Neural cell (in vitro differentiated cells): ENCODE data around the gene SLC23A3. TPM values are rescaled to one million over a fixed set of nuclear protein-coding genes. Genes with fewer than 3 reads are reported as not detected.

Experiments used
- H2AFZ ChIP-seq: fragments of 200-600, 300-800 bp; sonication (generic), shearing (Covaris generic); 2 replicates; pipeline ENCODE4 v1.6.0; 2014; ENCODE audit warnings: low read depth, mild to moderate bottlenecking, antibody characterized with exemption, low read length, moderate library complexity
- H3F3A ChIP-seq: fragments of 200-600 bp; shearing (Covaris generic); 2 replicates; pipeline ENCODE4 v1.6.1; 2016; ENCODE audit warnings: mild to moderate bottlenecking, moderate library complexity, mixed read lengths, antibody characterized with exemption, low read length; ENCODE audit not compliant: insufficient read depth, poor library complexity, severe bottlenecking
- H3K27ac ChIP-seq: fragments of 200-600, 300-800 bp; sonication (generic), shearing (Covaris generic); 2 replicates; pipeline ENCODE4 v1.5.1; 2014; ENCODE audit warnings: mild to moderate bottlenecking, low read length, moderate library complexity
- H3K27me3 ChIP-seq: fragments of 300-800, 200-600 bp; sonication (generic), shearing (Covaris generic); 2 replicates; pipeline ENCODE4 v1.6.0; 2014; ENCODE audit warnings: mild to moderate bottlenecking, low read depth, low read length, moderate library complexity; ENCODE audit not compliant: insufficient read depth
- H3K36me3 ChIP-seq: fragments of 300-800, 200-600 bp; sonication (generic), shearing (Covaris generic); 2 replicates; pipeline ENCODE4 v1.5.1; 2014; ENCODE audit warnings: mild to moderate bottlenecking, antibody characterized with exemption, low read length, moderate library complexity; ENCODE audit not compliant: insufficient read depth
- H3K4me2 ChIP-seq: fragments of 300-800, 200-600 bp; sonication (generic), shearing (Covaris generic); 2 replicates; pipeline ENCODE4 v1.6.0; 2014; ENCODE audit warnings: mild to moderate bottlenecking, low read length
- H3K4me3 ChIP-seq: fragments of 300-800, 200-600 bp; sonication (generic), shearing (Covaris generic); 2 replicates; pipeline ENCODE4 v1.5.1; 2014; ENCODE audit warnings: mild to moderate bottlenecking, low read length, moderate library complexity
- H3K79me2 ChIP-seq: fragments of 200-600 bp; shearing (Covaris generic); replicated peaks from 2 replicates; pipeline ENCODE4 v1.6.0; 2014; ENCODE audit warnings: mild to moderate bottlenecking, low read length, moderate library complexity; ENCODE audit not compliant: insufficient read depth
- H3K9ac ChIP-seq: fragments of 300-800, 200-600 bp; sonication (generic), shearing (Covaris generic); 2 replicates; pipeline ENCODE4 v1.6.1; 2016; ENCODE audit warnings: mild to moderate bottlenecking, low read length, mixed read lengths
- H3K9me2 ChIP-seq: fragments of 200-600 bp; shearing (Covaris generic); 2 replicates; pipeline ENCODE4 v1.6.1; 2016; ENCODE audit warnings: mild to moderate bottlenecking, low read length, mixed read lengths; ENCODE audit not compliant: insufficient read depth
- H3K9me3 ChIP-seq: fragments of 200-600, 300-800 bp; sonication (generic), shearing (Covaris generic); 2 replicates; pipeline ENCODE4 v1.6.1; 2016; ENCODE audit warnings: mild to moderate bottlenecking, mixed run types, low read length, moderate library complexity, mixed read lengths
- H4K20me1 ChIP-seq: fragments of 200-600 bp; shearing (Covaris generic); 2 replicates; pipeline ENCODE4 v1.6.1; 2016; ENCODE audit warnings: mild to moderate bottlenecking, mixed run types; ENCODE audit not compliant: insufficient read depth
- EP300 ChIP-seq: fragments of 450-650 bp; conservative IDR thresholded peaks from 2 replicates; pipeline ENCODE4 v1.6.1; 2014; ENCODE audit warnings: antibody characterized with exemption, mild to moderate bottlenecking, moderate library complexity; ENCODE audit not compliant: poor library complexity, severe bottlenecking
- EZH2 ChIP-seq: fragments of 200-600, 300-800 bp; shearing (Covaris generic), sonication (generic); IDR thresholded peaks from 2 replicates; pipeline ENCODE4 v1.6.1; 2014; ENCODE audit warnings: antibody characterized with exemption, low read length, borderline replicate concordance, mild to moderate bottlenecking; ENCODE audit not compliant: insufficient read depth, poor library complexity, severe bottlenecking
- MXI1 ChIP-seq: fragments of 450-650 bp; conservative IDR thresholded peaks from 2 replicates; pipeline ENCODE4 v1.6.1; 2014; ENCODE audit warnings: antibody characterized with exemption, mild to moderate bottlenecking; ENCODE audit not compliant: poor library complexity, severe bottlenecking
- POLR2AphosphoS5 ChIP-seq: IDR thresholded peaks from 2 replicates; pipeline ENCODE4 v1.6.1; 2012
- RAD21 ChIP-seq: fragments of 450-650 bp; conservative IDR thresholded peaks from 2 replicates; pipeline ENCODE4 v1.6.1; 2014; ENCODE audit warnings: antibody characterized with exemption, mild to moderate bottlenecking, moderate library complexity
- SMC3 ChIP-seq: fragments of 450-650 bp; conservative IDR thresholded peaks from 2 replicates; pipeline ENCODE4 v1.6.1; 2014; ENCODE audit warnings: antibody characterized with exemption, mild to moderate bottlenecking, moderate library complexity; ENCODE audit not compliant: poor library complexity
- TAF1 ChIP-seq: IDR thresholded peaks from 2 replicates; pipeline ENCODE4 v1.6.1; 2012; ENCODE audit warnings: low read depth
- polyA plus RNA-seq: library from polyadenylated mRNA; depleted of rRNA; stranded (reverse); fragments of >200 nt; gene quantifications from 2 replicates; pipeline ENCODE4 v1.2.3, GENCODE V29; 2014
- TF ChIP-seq, protein P1 (sequence below): IDR thresholded peaks from 2 replicates; pipeline ENCODE4 v1.6.1; 2012; ENCODE audit warnings: borderline replicate concordance
- TF ChIP-seq, protein P2 (sequence below): fragments of 450-650 bp; IDR thresholded peaks from 2 replicates; pipeline ENCODE4 v1.5.1; 2014; ENCODE audit warnings: antibody characterized with exemption, mild to moderate bottlenecking, moderate library complexity; ENCODE audit not compliant: poor library complexity, severe bottlenecking

The SLC23A3 gene
- polyA plus RNA-seq, 1 donor from 2014 or later, result 0.28 TPM

DNA sequence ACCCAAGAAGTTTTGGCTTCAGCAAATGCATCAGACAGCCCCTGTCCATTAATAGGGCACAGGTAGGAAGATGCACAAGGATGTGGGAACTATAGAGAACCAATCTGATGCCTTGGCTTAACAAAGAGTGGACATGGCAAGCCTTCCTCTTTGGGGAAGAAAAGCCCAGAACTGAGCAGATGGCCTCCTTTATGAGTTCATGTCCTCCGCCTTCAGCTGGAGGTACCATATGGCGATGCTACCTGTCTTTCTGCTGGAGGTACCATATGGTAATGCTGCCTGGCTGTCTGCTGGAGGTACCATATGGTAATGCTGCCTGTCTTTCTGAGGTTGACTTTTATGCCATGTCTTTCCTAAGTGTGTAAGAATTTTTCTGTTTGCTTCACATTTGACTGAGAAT, 14.3 kb upstream of the SLC23A3 start:
- Histone ChIP-seq H3F3A (no peaks in the 10 kb centered on the region), H3K79me2 (peaks cover 10% of the 10 kb centered on the region), H3K4me3 (no peak overlapping the region), H3K9me3 (no peaks in the 10 kb centered on the region), H3K27ac (no peak overlapping the region), H4K20me1 (no peaks in the 10 kb centered on the region), H3K9me2 (no peaks in the 10 kb centered on the region), H3K27me3 (no peaks in the 10 kb centered on the region), H3K9ac (no peak overlapping the region), H3K4me2 (no peak overlapping the region), H2AFZ (no peak overlapping the region), H3K36me3 (peaks cover 6% of the 10 kb centered on the region)
- no peak for TF ChIP-seq SMC3
- TF ChIP-seq RAD21, result no peak
- TF ChIP-seq, protein P1, sequence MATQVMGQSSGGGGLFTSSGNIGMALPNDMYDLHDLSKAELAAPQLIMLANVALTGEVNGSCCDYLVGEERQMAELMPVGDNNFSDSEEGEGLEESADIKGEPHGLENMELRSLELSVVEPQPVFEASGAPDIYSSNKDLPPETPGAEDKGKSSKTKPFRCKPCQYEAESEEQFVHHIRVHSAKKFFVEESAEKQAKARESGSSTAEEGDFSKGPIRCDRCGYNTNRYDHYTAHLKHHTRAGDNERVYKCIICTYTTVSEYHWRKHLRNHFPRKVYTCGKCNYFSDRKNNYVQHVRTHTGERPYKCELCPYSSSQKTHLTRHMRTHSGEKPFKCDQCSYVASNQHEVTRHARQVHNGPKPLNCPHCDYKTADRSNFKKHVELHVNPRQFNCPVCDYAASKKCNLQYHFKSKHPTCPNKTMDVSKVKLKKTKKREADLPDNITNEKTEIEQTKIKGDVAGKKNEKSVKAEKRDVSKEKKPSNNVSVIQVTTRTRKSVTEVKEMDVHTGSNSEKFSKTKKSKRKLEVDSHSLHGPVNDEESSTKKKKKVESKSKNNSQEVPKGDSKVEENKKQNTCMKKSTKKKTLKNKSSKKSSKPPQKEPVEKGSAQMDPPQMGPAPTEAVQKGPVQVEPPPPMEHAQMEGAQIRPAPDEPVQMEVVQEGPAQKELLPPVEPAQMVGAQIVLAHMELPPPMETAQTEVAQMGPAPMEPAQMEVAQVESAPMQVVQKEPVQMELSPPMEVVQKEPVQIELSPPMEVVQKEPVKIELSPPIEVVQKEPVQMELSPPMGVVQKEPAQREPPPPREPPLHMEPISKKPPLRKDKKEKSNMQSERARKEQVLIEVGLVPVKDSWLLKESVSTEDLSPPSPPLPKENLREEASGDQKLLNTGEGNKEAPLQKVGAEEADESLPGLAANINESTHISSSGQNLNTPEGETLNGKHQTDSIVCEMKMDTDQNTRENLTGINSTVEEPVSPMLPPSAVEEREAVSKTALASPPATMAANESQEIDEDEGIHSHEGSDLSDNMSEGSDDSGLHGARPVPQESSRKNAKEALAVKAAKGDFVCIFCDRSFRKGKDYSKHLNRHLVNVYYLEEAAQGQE, result no peak
- TF ChIP-seq TAF1, result no peak
- no peak for TF ChIP-seq MXI1
- TF ChIP-seq, protein P2, sequence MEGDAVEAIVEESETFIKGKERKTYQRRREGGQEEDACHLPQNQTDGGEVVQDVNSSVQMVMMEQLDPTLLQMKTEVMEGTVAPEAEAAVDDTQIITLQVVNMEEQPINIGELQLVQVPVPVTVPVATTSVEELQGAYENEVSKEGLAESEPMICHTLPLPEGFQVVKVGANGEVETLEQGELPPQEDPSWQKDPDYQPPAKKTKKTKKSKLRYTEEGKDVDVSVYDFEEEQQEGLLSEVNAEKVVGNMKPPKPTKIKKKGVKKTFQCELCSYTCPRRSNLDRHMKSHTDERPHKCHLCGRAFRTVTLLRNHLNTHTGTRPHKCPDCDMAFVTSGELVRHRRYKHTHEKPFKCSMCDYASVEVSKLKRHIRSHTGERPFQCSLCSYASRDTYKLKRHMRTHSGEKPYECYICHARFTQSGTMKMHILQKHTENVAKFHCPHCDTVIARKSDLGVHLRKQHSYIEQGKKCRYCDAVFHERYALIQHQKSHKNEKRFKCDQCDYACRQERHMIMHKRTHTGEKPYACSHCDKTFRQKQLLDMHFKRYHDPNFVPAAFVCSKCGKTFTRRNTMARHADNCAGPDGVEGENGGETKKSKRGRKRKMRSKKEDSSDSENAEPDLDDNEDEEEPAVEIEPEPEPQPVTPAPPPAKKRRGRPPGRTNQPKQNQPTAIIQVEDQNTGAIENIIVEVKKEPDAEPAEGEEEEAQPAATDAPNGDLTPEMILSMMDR, result no peak
- TF ChIP-seq EP300, result no peak
- no peak for TF ChIP-seq EZH2
- TF ChIP-seq POLR2AphosphoS5, result no peak

DNA sequence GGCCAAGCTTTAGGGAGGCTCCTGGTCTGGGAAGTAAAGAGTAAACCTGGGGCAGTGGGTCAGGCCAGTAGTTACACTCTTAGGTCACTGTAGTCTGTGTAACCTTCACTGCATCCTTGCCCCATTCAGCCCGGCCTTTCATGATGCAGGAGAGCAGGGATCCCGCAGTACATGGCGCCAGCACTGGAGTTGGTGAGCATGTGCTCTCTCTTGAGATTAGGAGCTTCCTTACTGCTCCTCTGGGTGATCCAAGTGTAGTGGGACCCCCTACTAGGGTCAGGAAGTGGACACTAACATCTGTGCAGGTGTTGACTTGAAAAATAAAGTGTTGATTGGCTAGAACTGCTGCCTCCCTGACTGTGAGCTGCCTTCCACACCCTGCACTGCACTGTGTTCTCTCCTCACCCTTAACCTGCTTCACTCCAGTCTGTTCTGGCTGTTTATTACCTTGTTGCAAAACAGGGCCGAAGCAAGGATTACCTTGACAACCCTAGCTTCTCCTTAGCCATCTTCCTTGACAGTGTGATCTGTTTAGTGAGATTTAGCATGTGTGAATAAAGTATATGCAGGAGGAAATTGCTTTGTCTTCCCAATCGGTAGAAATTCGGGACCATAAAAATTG, 13.4 kb upstream of the SLC23A3 start:
- no peak overlapping the region for H3K4me3 ChIP-seq
- no peak overlapping the region for H3K9ac ChIP-seq
- no peak for TF ChIP-seq MXI1
- TF ChIP-seq EP300, result no peak
- TF ChIP-seq EZH2, result no peak
- TF ChIP-seq POLR2AphosphoS5, result no peak
- TF ChIP-seq, protein P2, result no peak
- no peak for TF ChIP-seq SMC3
- no peak for TF ChIP-seq RAD21
- TF ChIP-seq TAF1, result no peak
- TF ChIP-seq, protein P1, result no peak
- H3K36me3 ChIP-seq, result peaks cover 6% of the 10 kb centered on the region
- no peaks in the 10 kb centered on the region for H3K27me3 ChIP-seq
- H2AFZ ChIP-seq, result no peak overlapping the region
- no peaks in the 10 kb centered on the region for H3K9me2 ChIP-seq
- H3K79me2 ChIP-seq, result peaks cover 14% of the 10 kb centered on the region
- H3K4me2 ChIP-seq, result no peak overlapping the region
- no peak overlapping the region for H3K27ac ChIP-seq
- H3F3A ChIP-seq, result no peaks in the 10 kb centered on the region
- no peaks in the 10 kb centered on the region for H4K20me1 ChIP-seq
- H3K9me3 ChIP-seq, result no peaks in the 10 kb centered on the region
